Brain pericyte (primary cell): ENCODE results near the gene ZFR2.
"Not testable (repeated sequence)": the region's sequence is repeated elsewhere in the genome, so short reads cannot be mapped to it uniquely, and the experiment has no call there.

Experiments used
- DNase-seq: peaks from one replicate; pipeline ENCODE4 v3.0.0-alpha.2; 2012; ENCODE audit warnings: low read depth, low spot score

The ZFR2 gene

DNA sequence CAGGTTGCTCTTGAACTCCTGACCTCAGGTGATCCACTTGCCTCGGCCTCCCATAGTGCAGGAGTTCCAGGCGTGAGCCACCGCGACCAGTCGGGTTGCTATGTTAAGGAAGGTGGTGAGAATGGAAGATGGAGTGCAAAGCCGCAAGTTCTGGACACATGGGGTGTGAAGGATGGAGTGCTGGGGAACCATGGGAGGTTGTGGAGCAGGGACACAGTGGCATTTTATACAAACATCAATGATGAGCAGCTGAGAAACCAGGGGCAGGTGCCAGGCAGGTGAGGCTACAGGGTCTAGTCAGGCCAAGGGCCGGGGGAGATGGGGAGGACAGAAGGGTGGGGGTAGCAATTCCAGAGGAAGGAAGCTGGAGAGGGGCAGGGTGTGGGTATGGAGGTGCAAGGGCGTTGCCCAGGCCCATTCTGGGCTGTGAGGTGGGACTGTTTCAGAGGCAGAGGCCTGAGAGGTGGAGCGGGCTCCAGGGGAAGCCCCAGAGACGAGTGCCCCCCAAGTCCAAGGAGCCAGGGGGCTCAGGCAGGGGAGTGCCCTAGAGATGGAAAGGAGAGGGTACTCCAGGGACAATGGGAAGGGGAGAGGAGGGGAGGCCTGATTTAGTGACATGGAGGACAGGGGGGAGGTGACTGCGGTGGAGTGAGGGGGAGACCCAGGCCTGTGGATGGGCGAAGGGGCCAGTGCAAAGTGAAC is 94.9 kb downstream of the ZFR2 start:
- no peak for DNase-seq

DNA sequence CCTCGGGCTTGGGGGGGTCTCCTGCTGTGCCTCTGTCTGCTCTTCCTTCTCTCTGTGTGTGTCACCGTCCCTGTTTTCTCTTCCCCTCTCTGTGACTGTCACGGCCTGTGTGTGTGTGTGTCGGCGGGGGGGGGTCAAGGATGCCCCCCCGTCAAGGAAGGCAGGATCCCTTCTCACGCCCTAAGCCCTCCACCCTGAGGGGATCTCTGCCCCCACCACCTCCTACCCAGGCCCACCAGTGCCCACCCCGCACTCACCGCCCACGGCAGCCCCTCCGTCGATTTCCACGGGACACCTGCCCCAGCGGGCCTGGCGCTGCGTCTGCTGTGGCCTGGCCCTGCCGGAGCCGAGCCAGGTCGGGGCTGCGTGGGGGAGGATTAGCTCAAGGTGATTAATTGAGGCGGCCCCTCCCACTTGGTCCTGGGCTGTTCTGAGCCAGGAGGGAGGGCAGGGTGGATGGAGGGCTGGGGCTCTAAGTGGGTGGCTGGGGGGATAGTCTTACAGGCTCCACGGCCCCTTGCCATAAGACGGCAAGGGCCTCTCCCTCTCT is 96.9 kb downstream of the ZFR2 start, which contains the start of gene RAX2:
Gene RAX2, minus strand, starts transcription at position 323 of the 550 bp plus-strand sequence. CDS start 486 bp downstream, outside the sequence.
- no peak for DNase-seq

- no peak for DNase-seq
Measured at GRCh38 chr19:3771000-3771905, 97.6 kb downstream of the ZFR2 start.

DNA sequence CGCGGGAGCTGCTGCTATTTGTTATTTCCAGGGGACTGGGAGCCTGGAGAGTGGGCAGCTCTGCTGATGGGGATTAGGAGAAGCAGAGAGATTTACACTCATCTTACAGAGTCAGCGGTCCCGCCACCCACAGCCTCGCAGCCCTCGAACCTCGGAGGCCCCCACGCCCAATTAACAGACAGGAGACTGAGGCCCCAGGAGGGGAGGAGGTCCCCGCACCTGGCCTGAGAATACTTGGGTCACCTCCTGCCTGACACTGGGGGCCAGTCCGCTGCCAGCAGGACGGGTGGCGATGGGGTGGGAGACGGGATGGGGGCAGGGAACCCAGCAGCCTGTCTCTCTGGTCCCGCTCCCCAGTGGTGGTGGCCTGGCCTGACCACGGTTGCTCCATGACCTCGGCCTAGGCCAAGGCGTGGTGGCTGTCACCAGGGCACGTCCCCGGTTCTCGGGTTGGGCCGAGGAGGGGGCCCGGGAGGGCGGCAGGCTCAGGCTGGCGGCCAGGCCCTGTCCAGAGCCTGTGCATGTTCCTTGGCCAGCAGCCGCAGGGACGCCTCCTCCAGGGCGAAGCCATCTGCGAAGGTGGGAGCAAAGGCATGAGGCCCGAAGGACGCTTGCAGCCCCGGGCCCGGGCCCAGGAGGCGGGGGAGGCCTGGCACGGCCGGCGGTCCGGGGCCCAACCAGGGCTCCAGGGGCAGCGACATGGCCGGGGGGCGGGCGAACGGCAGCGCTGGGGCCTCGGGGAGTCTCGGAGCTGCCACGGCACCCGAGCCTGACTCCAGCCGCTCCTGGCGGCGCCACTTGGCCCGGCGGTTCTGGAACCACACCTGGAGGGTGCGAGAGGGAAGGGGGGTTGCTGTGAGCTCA is 98.5 kb downstream of the ZFR2 start:
- no peak for DNase-seq

GRCh38 chr19:3769494-3769893 is 99.3 kb downstream of the ZFR2 start:
- DNase-seq: no peak

DNA sequence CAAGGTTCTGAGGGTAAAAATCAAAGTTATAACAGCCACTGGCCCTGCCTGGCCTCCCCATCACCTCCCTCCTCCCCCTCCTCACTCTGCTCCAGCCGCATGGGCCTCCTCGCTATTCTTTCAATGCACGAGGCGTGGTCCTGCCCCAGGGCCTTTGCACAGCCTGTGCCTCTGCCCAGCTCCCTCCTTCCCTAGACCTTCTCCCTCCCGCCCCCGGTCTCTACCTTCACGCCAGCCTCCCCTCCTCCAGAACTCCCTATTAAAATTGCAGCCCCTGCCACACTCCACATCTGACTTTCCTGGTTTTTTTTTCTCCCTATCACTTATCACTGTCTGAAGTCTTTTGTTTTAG is 100.1 kb downstream of the ZFR2 start:
- DNase-seq: no peak

GRCh38 chr19:3768015-3768747 is 100.7 kb downstream of the ZFR2 start:
- no peak for DNase-seq

GRCh38 chr19:3767050-3767449 is 101.8 kb downstream of the ZFR2 start:
- no peak for DNase-seq

DNA sequence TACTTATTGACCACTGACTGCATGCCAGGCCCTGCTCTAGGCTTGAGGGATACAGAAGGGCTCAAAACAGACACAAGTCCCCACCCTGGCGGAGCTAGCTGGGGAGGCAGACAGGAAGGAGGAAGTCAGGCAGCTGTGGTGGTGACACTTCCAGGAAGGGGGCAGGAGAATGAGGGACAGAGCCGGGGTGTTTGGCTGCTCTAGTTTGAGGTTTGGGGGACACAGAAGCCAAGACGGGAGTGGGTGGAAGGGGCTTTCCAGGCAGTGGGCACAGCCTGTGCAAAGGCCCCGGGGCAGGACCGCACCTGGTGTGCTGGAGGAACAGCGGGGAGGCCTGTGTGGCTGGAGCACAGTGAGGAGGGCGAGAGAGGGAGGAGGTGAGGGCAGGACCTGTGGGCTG is 102.3 kb downstream of the ZFR2 start:
- DNase-seq: no peak

- DNase-seq: not testable (repeated sequence)
Measured at GRCh38 chr19:3765757-3766156, 103.1 kb downstream of the ZFR2 start.

GRCh38 chr19:3765121-3765520 is 103.7 kb downstream of the ZFR2 start:
- DNase-seq: no peak

GRCh38 chr19:3762501-3763459 is 106.1 kb downstream of the ZFR2 start, which contains the start of gene MRPL54:
Gene MRPL54, plus strand, starts transcription at chr19:3762682. Its CDS starts 19 bp downstream, at chr19:3762701.
- peak; percentile 99 for DNase-seq

GRCh38 chr19:3762130-3762473 is 106.7 kb downstream of the ZFR2 start:
- DNase-seq: no peak

DNA sequence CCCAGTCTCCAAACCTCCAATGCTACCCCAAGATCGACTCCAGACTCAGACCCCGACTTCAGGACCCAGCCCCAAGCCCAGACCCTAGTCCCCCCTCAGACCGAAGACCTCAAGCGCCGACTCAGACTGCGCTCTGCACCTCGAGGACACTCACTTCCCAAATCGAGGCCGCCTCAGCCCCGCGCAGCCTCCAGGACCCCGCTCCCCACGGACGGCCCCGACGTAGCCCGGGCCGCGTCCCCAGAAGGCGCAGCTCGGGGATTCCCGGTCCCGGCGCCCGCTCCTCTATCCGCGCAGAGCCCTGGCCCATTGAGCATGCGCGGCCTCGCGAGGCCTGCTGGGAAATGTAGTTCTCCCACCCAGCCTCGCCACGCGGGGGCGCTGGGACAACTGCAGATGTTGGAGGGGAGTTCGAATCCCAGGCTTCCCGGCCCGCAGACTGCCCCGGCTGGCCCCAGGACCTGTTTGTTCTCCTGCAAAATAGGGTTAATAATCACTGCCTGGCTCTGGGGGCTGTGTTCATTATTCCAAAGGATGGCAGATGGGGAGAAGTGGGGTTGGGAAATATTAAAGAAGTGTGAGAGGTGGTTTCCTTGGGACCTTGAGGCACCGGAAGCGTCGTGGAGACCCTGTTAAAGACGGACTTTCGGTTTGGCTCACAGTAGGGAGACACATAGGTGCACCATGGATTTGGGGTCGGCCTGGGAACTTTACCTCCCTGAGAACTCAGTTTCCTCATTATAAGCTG is 107.3 kb downstream of the ZFR2 start, which contains the start of gene APBA3:
Gene APBA3, minus strand, starts transcription at position 311 of the 748 bp plus-strand sequence. CDS start 1,428 bp downstream, outside the sequence.
- DNase-seq: peak; percentile 76

GRCh38 chr19:3760871-3761361 is 107.9 kb downstream of the ZFR2 start:
- DNase-seq: no peak

GRCh38 chr19:3759482-3760254 is 109.2 kb downstream of the ZFR2 start:
- no peak for DNase-seq

DNA sequence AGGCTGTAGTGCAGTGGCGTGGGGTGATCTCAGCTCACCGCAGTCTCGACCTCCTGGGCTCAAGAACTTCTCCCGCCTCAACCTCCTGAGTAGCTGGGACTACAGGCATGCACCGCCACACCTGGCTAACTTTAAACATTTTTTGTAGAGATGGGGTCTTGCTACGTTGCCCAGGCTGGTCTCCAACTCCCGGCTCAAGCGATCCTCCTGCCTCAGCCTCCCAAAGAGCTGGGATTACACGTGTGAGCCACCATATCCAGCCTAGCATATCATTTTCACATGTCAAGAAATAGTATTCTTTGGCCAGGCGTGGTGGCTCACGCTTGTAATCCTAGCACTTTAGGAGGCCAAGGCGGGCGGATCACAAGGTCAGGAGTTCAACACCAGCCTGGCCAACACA is 110.5 kb downstream of the ZFR2 start:
- not testable (repeated sequence) for DNase-seq

DNA sequence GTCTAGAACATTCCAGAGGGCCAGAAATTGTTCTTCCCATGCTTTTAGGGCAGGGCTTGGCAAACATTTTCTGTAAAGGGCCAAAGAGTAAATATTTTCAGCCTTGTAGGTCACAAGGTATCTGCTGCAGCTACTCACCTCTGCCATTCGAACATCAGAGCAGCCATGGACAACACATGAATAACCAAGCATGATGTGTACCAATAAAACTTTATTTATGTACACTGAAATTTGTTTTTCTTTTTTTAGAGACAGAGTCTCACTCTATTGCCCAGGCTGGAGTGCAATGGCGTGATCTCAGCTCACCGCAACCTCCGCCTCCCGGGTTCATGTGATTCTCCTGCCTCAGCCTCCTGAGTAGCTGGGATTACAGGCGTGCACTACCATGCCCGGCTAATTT is 111.1 kb downstream of the ZFR2 start:
- DNase-seq: not testable (repeated sequence)
